Heart left ventricle (tissue), 16 donors: ENCODE data around the gene TARS2. TPM values are rescaled to one million over a fixed set of nuclear protein-coding genes. Genes with fewer than 3 reads are reported as not detected.

Experiments used
- ATAC-seq, 4 donors: fragments of 200-7000 bp; cut with Tn5 transposase; one replicate each; pipeline ENCODE4 v1.9.1; 2020 to 2022; ENCODE audit warnings: moderate library complexity in 4 of 4, mild to moderate bottlenecking in 3 of 4, moderate number of reproducible peaks in 1 of 4
- DNase-seq, 5 donors: peaks; one replicate each; pipeline ENCODE4 v3.0.0-alpha.2; 2020
- H3K27ac ChIP-seq, 12 donors: fragments of 200-600 bp; sonication (generic) in 4 of 12; one replicate each; pipeline versions ENCODE4 v1.5.0 to v1.8.0; 2016 to 2022; ENCODE audit warnings: mild to moderate bottlenecking in 2 of 12
- H3K27me3 ChIP-seq, 9 donors: fragments of 200-600 bp; sonication (generic) in 2 of 9; one replicate each; pipeline versions ENCODE4 v1.5.1 to v1.8.0; 2016 to 2022; ENCODE audit warnings: mild to moderate bottlenecking in 3 of 9
- H3K36me3 ChIP-seq, 9 donors: fragments of 200-600 bp; sonication (generic) in 2 of 9; one replicate each; pipeline versions ENCODE4 v1.5.0 to v1.8.0; 2018 to 2022; ENCODE audit warnings: mild to moderate bottlenecking in 2 of 9
- H3K4me1 ChIP-seq, 12 donors: fragments of 200-600 bp; sonication (generic) in 4 of 12; one replicate each; pipeline versions ENCODE4 v1.5.0 to v1.8.0; 2016 to 2022; ENCODE audit warnings: mild to moderate bottlenecking in 3 of 12
- H3K4me3 ChIP-seq, 12 donors: fragments of 200-600 bp; sonication (generic) in 4 of 12; one replicate each; pipeline versions ENCODE4 v1.5.0 to v1.8.0; 2017 to 2022; ENCODE audit warnings: mild to moderate bottlenecking in 9 of 12, moderate library complexity in 4 of 12
- H3K9me3 ChIP-seq, 12 donors: fragments of 200-600 bp; sonication (generic) in 4 of 12; one replicate each; pipeline versions ENCODE4 v1.5.0 to v1.8.0; 2016 to 2022; ENCODE audit warnings: mild to moderate bottlenecking in 1 of 12
- CTCF ChIP-seq, 12 donors: fragments of 200-600 bp; sonication (generic) in 4 of 12; IDR thresholded peaks; one replicate each; pipeline versions ENCODE4 v1.5.0 to v1.8.0; 2018 to 2022; ENCODE audit warnings: antibody characterized with exemption in 12 of 12, mild to moderate bottlenecking in 5 of 12
- POLR2A ChIP-seq, 2 donors: fragments of 450-650 bp; IDR thresholded peaks; one replicate each; pipeline ENCODE4 v1.6.1; 2017; ENCODE audit warnings: antibody characterized with exemption in 2 of 2, mild to moderate bottlenecking in 2 of 2, moderate library complexity in 2 of 2
- WGBS, 4 donors: extraction: QIAGEN DNeasy Blood & Tissue Kit in 2 of 4; methylation state at CpG; one replicate each; pipeline versions ENCODE4 v1.1.5 to v1.1.7; 2013 to 2018; 5-methylcytosine and 5-hydroxymethylcytosine counted together
- intact Hi-C, 10 donors: fragments of 100-400 bp; cut with DNase I; formaldehyde crosslinking; loops; one replicate each; pipeline versions ENCODE4 v1.11.1 to v1.14.2; 2022
- polyA plus RNA-seq, 2 donors: library from polyadenylated mRNA; stranded (reverse); fragments of 200-250 nt; gene quantifications; one replicate each; pipeline ENCODE4 v1.2.3, GENCODE V29; 2013
- total RNA-seq, 9 donors: library from RNA; depleted of rRNA in 2 of 9; stranded (reverse); fragments of >200 nt in 2 of 9; fragmentation: NEBNext Ultra II Directional in 3 of 9; extraction: Animal tissue kit (Norgen Biotek cat#: 25700) in 3 of 9; gene quantifications; one replicate each; pipeline versions ENCODE4 v1.1.0 to v1.2.4, GENCODE V29; 2016 to 2023
- donor health status: ischemic (EF 13 %, LVEDD 7.1; RV severe dilation, severe dysfunction).
- donor health status: healthy with polysubstance abuse.
- donor health status: DM: no; HTN: yes; CAD: no.
- donor health status: DM: no; HTN: no; CAD: no.
- donor health status: ischemic (EF 25% LVEDD 6.9; RV normal size, moderate dysfunction).
- donor health status: ischemic (EF 25% LVEDD 5.7; RV mildly dilated, moderate dysfunction).
- donor health status: healthy.
- donor health status: DM: yes; HTN: yes; CAD: no.
- donor health status: ischemic (EF 35%, LVEDD 5.7; RV mildly dilated, moderate dysfunction).
- donor health status: nonischemic (EF 11% LVEDD 7.7; RV severe dilation, severe dysfunction).
- donor health status: DM: yes; HTN: yes; CAD: no.
- donor health status: PGD.
- donor health status: ischemic (EF 29% LVEDD 5.4; RV normal size, mild dysfunction).
- donor health status: nonischemic (EF 23%, LVEDD 6.1; RV moderate dilation, normal function).

The TARS2 gene
- total and polyA plus RNA-seq, 11 donors: 21.9 to 46.5 (median 28.9) TPM

- H3K27ac ChIP-seq: peak overlapping the region in 5 of 12 donors; percentile 80 to 93 (median 87)
- H3K9me3 ChIP-seq: no peaks in the 10 kb centered on the region
- no peak overlapping the region for H3K4me3 ChIP-seq
- H3K4me1 ChIP-seq: peaks cover 0 to 61% (median 35%) of the 10 kb centered on the region in 12 donors
- ATAC-seq (no peak), DNase-seq (no peak)
- peaks cover 0 to 28% (median 5%) of the 10 kb centered on the region in 9 donors for H3K36me3 ChIP-seq
- no peak for TF ChIP-seq CTCF (IDR thresholded peaks at IDR 0.05)
- intact Hi-C loops: loop anchor here in 3 of 10 donors (10.0 kb wide), 1 partner anchor 261 kb away; no protein-coding TSS in a partner anchor
- 84 to 89% (median 88%) methylated on average over 20 to 23 of the region's 23 CpGs for WGBS, 4 donors
- H3K27me3 ChIP-seq: peaks cover 0 to 3% (median 0%) of the 10 kb centered on the region in 9 donors
Observed at GRCh38 chr1:150553392-150554085, 66.3 kb downstream of the TARS2 start.

DNA sequence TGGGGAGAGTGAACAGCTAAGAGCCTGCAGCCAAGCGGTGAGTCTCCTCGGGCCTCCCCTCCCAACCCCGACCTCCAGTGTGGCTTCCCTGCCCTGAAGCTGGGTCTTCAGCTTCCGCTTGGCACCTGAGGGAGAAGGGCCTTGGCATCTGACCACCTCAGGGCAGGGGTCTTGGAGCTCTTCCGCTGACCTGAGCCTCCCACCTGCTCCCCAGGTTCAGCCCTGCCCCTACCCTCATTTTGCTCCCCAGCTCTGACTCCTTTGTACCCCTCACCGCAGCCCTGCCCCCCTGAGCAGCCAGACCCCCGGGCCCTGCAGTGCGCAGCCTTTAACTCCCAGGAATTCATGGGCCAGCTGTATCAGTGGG is 66.8 kb downstream of the TARS2 start:
- Histone ChIP-seq H3K27me3 (no peaks in the 10 kb centered on the region), H3K36me3 (peaks cover 0 to 29% (median 5%) of the 10 kb centered on the region in 9 donors), H3K4me3 (no peak overlapping the region), H3K9me3 (no peaks in the 10 kb centered on the region), H3K4me1 (peaks cover 0 to 61% (median 37%) of the 10 kb centered on the region in 12 donors), H3K27ac (peak overlapping the region in 1 of 12 donors; percentile 89)
- ATAC-seq: no peak
- 92 to 95% (median 92%) methylated on average over 8 of the region's 8 CpGs for WGBS, 4 donors
- no peak for DNase-seq
- no peak for TF ChIP-seq POLR2A (IDR thresholded peaks at IDR 0.05)
- intact Hi-C loops: loop anchor here in 3 of 10 donors (10.0 kb wide), 1 partner anchor 261 kb away; no protein-coding TSS in a partner anchor

DNA sequence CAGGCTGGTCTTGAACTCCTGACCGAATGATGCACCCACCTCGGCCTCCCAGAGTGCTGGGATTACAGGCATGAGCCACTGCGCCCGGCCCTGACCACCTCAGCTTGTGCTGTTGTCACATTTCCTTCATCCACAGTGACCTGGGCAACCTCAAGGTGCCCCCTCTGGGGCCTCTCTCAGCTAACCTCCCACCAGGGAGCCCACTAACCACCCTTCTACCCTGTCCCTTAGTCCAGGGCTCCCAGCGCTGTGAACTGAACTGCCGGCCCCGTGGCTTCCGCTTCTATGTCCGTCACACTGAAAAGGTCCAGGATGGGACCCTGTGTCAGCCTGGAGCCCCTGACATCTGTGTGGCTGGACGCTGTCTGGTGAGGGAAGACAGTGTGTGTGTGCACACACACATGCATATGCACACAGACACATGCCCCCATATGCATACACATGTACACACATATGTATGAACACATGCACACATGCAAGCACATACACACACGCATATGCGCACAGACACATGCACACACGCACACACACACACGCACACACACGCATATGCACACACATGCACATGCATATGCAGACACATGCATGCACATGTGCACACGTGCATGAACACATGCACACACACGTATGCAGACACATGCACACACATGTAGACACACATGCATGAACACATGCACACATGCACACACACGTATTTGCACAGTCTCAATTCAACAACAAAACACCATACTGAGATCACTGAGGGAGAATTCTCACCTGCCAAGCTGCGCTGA is 68.2 kb downstream of the TARS2 start:
- WGBS, 4 donors: 85 to 91% (median 88%) methylated on average over 18 to 19 of the region's 19 CpGs
- H3K27ac ChIP-seq: no peak overlapping the region
- ATAC-seq (no peak), DNase-seq (no peak)
- no peak for TF ChIP-seq POLR2A (IDR thresholded peaks at IDR 0.05)
- TF ChIP-seq CTCF (IDR thresholded peaks at IDR 0.05): no peak
- peaks cover 0 to 29% (median 5%) of the 10 kb centered on the region in 9 donors for H3K36me3 ChIP-seq
- H3K9me3 ChIP-seq: no peaks in the 10 kb centered on the region
- no peaks in the 10 kb centered on the region for H3K27me3 ChIP-seq
- no peak overlapping the region for H3K4me3 ChIP-seq
- peaks cover 3 to 62% (median 41%) of the 10 kb centered on the region in 12 donors for H3K4me1 ChIP-seq
- intact Hi-C loops: loop anchor here in 3 of 10 donors (10.0 kb wide), 1 partner anchor 259 kb away; no protein-coding TSS in a partner anchor

GRCh38 chr1:150555971-150556865 is 69.0 kb downstream of the TARS2 start:
- Histone ChIP-seq H3K27me3 (no peaks in the 10 kb centered on the region), H3K36me3 (peaks cover 0 to 29% (median 5%) of the 10 kb centered on the region in 9 donors), H3K4me3 (no peak overlapping the region), H3K4me1 (peaks cover 5 to 60% (median 43%) of the 10 kb centered on the region in 12 donors), H3K9me3 (no peaks in the 10 kb centered on the region), H3K27ac (no peak overlapping the region)
- intact Hi-C loops: loop anchor here in 3 of 10 donors (10.0 kb wide), 1 partner anchor 259 kb away; no protein-coding TSS in a partner anchor
- DNase-seq (no peak), ATAC-seq (no peak)
- no peak for TF ChIP-seq CTCF (IDR thresholded peaks at IDR 0.05)
- no peak for TF ChIP-seq POLR2A (IDR thresholded peaks at IDR 0.05)
- whole genome bisulfite sequencing, 4 donors: 75 to 85% (median 79%) methylated on average over 20 to 26 of the region's 26 CpGs
